ENCODE results near the gene ANAPC7. TPM values are rescaled to one million over a fixed set of nuclear protein-coding genes. Genes with fewer than 3 reads are reported as not detected.

The ANAPC7 gene, protein sequence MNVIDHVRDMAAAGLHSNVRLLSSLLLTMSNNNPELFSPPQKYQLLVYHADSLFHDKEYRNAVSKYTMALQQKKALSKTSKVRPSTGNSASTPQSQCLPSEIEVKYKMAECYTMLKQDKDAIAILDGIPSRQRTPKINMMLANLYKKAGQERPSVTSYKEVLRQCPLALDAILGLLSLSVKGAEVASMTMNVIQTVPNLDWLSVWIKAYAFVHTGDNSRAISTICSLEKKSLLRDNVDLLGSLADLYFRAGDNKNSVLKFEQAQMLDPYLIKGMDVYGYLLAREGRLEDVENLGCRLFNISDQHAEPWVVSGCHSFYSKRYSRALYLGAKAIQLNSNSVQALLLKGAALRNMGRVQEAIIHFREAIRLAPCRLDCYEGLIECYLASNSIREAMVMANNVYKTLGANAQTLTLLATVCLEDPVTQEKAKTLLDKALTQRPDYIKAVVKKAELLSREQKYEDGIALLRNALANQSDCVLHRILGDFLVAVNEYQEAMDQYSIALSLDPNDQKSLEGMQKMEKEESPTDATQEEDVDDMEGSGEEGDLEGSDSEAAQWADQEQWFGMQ
- total RNA-seq (10 to 100 TPM; 29.9 to 65.6 (median 53.0) TPM), polyA plus RNA-seq (10 to 100 TPM in 2 of 3 donors, 1 to 10 TPM in 1; 9.6 to 31.8 (median 17.6) TPM)

DNA sequence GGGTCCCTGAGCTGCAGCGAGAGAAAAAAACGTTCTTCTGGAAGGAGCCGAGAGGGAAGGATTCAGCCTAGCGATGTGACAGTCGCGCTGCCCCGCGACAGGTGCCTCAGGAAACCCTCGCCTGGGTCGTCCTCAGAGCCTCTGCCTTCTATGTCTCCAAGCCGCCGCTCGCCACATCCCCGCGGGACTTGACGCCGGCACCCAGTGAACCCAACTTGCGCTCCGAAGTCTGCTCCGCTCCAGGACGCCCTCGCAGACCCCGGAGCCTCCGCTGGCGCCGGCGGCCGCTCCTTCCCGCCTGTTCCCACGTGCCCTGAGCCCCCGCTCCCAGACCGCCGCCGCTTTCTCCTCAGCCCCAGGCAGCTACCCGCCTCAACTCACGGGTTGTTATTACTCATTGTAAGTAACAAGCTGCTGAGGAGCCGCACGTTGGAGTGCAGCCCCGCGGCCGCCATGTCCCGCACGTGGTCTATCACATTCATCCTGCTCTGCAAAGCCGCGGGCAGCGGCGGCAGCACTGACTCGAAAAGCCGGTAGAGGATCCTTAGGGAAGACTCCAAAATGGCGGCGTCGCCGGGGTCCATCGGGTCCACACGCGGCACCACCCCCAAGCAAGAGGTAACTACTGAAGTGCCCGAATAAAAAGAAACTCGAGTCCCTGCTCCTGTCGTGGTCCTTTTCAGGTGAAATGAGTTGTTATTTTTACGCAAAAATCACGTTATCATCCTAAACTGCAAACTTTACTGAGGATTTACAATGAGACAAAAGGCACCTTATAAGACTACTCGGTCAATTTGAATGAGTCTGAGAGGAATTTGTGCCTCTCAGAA lies at the start of gene ANAPC7:
Gene ANAPC7, minus strand, starts transcription at position 563 of the 830 bp plus-strand sequence. Its CDS starts 81 bp downstream, at position 482.
- TF ChIP-seq POLR2A (IDR thresholded peaks at IDR 0.05) (peak; percentile 31 to 57), EP300 (IDR thresholded peaks at IDR 0.05) (no peak), POLR2AphosphoS5 (IDR thresholded peaks at IDR 0.05) (peak; percentile 73 to 84 (median 74))
- TF ChIP-seq, protein P1, sequence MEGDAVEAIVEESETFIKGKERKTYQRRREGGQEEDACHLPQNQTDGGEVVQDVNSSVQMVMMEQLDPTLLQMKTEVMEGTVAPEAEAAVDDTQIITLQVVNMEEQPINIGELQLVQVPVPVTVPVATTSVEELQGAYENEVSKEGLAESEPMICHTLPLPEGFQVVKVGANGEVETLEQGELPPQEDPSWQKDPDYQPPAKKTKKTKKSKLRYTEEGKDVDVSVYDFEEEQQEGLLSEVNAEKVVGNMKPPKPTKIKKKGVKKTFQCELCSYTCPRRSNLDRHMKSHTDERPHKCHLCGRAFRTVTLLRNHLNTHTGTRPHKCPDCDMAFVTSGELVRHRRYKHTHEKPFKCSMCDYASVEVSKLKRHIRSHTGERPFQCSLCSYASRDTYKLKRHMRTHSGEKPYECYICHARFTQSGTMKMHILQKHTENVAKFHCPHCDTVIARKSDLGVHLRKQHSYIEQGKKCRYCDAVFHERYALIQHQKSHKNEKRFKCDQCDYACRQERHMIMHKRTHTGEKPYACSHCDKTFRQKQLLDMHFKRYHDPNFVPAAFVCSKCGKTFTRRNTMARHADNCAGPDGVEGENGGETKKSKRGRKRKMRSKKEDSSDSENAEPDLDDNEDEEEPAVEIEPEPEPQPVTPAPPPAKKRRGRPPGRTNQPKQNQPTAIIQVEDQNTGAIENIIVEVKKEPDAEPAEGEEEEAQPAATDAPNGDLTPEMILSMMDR (IDR thresholded peaks at IDR 0.05) = peak in 2 of 4 experiments; percentile 7 to 21
- H3K4me3 ChIP-seq = peak within 1 kb of the TSS; percentile 79 to 86 (median 82)
- no peaks in the 10 kb centered on the region for H3K27me3 ChIP-seq
- DNase-seq = peak; percentile 96
- H3K4me1 ChIP-seq = peaks cover 0 to 26% (median 17%) of the 10 kb centered on the region in 4 donors
- H3K9me3 ChIP-seq = no peaks in the 10 kb centered on the region
- intact Hi-C loops (cut with DNase I) = loop anchor here (5.0 kb wide), 1 partner anchor 121 kb away; the partner anchor contains the start of gene ATP2A2
- WGBS, 2 donors = 0% methylated on average over 62 of the region's 62 CpGs
- H3K27ac ChIP-seq = peak within 1 kb of the TSS; percentile 86 to 94 (median 89)
- peaks cover 0 to 11% (median 0%) of the 10 kb centered on the region in 4 donors for H3K36me3 ChIP-seq

DNA sequence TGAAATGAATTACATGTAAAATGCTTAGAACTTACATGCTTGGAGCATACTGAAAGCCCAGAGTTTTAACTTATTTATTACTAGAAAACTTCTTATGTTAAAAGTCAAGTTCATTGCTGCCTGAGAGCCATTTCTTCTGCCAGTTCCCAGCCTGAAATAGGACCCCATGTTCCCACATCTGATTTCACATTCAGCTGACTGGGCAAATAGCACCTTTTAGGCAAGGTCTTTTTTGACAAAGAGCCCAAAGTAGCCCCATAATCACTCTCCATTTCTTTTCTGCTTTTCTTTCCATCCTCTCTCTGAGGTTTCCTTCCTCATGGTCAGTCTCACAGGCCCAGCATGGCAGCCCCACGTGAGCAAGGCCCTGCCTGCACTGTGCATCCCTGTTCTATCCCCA lies 47.8 kb upstream of the ANAPC7 start:
- intact Hi-C loops (cut with DNase I) = loop anchor here (2.0 to 10.0 kb wide), 3 partner anchors 51 to 374 kb away; partner anchors contain the start of genes RAD9B and VPS29
- Histone ChIP-seq H3K27ac (peak overlapping the region in 3 of 4 donors; percentile 14 to 93 (median 90)), H3K4me1 (peaks cover 2 to 26% (median 20%) of the 10 kb centered on the region in 4 donors), H3K27me3 (no peaks in the 10 kb centered on the region), H3K9me3 (no peaks in the 10 kb centered on the region), H3K4me3 (no peak overlapping the region), H3K36me3 (peaks cover 0 to 37% (median 3%) of the 10 kb centered on the region in 4 donors)
- WGBS, 2 donors = 79 to 83% methylated on average over 1 of the region's 1 CpG
- TF ChIP-seq POLR2AphosphoS5 (IDR thresholded peaks at IDR 0.05) = no peak
- DNase-seq = no peak

DNA sequence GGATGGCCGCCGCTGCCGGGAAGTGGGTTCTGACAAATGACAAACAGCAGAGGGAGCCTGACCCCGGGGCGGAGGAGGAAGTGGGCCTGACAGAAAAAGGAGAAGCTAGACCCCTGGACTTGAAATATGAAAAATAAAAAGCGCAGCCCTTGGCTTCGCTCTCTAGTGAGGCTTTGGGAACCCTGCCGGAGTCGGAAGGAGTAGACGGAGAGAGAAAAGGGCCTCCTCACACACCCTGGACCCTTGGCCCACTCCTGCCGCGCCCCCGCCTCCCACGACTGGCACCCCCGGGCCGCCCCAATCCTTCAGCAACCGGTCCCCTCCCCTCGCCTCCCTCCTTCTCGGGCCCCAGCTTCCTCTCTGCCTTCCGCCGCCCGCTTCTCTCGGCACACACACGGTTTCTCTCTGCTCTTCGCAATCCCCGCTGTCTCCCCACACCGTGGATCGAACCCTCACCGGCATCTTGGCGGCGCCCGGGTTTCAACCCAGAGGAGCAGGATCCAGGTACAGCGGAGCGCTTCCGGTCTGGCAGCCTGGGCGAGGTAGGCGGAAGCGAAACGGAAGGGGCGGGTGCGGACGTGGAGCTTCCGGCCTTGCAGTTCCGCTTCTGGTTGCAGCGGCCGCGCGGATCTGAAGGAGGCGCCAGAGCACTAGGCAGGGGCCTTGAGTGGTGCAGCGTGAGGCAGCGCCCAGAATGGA lies 46.4 kb upstream of the ANAPC7 start, which contains the start of gene ARPC3:
Gene ARPC3, minus strand, starts transcription at position 539 of the 699 bp plus-strand sequence. Its CDS starts 77 bp downstream, at position 462.
- DNase-seq = peak; percentile 97
- H3K27ac ChIP-seq = peak within 1 kb of the TSS; percentile 90 to 93 (median 90)
- peaks cover 0 to 39% (median 5%) of the 10 kb centered on the region in 4 donors for H3K36me3 ChIP-seq
- peaks cover 2 to 26% (median 20%) of the 10 kb centered on the region in 4 donors for H3K4me1 ChIP-seq
- peak within 1 kb of the TSS; percentile 76 to 90 (median 82) for H3K4me3 ChIP-seq
- no peaks in the 10 kb centered on the region for H3K9me3 ChIP-seq
- WGBS, 2 donors = 0 to 1% methylated on average over 51 of the region's 51 CpGs
- H3K27me3 ChIP-seq = no peaks in the 10 kb centered on the region
- intact Hi-C loops (cut with DNase I) = loop anchor here (2.0 to 10.0 kb wide), 3 partner anchors 52 to 375 kb away; partner anchors contain the start of genes RAD9B and VPS29
- TF ChIP-seq POLR2A (IDR thresholded peaks at IDR 0.05) (peak; percentile 17 to 56), EP300 (IDR thresholded peaks at IDR 0.05) (no peak), POLR2AphosphoS5 (IDR thresholded peaks at IDR 0.05) (peak; percentile 63 to 85 (median 80))
- TF ChIP-seq, protein P1 (IDR thresholded peaks at IDR 0.05) = peak; percentile 79 to 91 (median 86)

DNA sequence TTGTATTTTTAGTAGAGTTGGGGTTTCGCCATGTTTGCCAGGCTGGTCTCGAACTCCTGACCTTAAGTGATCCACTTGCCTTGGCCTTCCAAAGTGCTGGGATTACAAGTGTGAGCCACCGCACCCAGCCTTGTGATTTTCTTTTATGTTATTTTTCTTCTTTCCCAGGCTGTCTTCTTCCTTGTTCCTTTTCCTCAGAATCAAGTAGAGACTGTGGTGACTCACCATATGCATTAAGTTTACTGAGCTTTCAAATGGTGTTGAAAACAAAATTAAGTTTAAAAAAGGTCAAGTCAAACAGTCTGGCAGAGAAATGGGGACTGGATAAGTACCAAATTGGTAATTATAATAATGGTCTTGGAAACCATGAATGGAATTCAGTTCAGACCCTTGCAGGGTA lies 40.9 kb upstream of the ANAPC7 start:
- Histone ChIP-seq H3K9me3 (no peaks in the 10 kb centered on the region), H3K36me3 (peaks cover 8 to 64% (median 34%) of the 10 kb centered on the region in 4 donors), H3K4me1 (peaks cover 0 to 25% (median 20%) of the 10 kb centered on the region in 4 donors), H3K27ac (no peak overlapping the region), H3K27me3 (no peaks in the 10 kb centered on the region), H3K4me3 (no peak overlapping the region)
- TF ChIP-seq EP300 (IDR thresholded peaks at IDR 0.05) (no peak), POLR2AphosphoS5 (IDR thresholded peaks at IDR 0.05) (no peak), POLR2A (IDR thresholded peaks at IDR 0.05) (no peak)
- TF ChIP-seq, protein P1 (IDR thresholded peaks at IDR 0.05) = no peak
- intact Hi-C loops (cut with DNase I) = no loop called here
- DNase-seq = no peak
- 92 to 98% methylated on average over 3 of the region's 3 CpGs for WGBS, 2 donors
